K562 (cell line): Measurements from ENCODE around the gene SLC39A7. TPM values are rescaled to one million over a fixed set of nuclear protein-coding genes. Genes with fewer than 3 reads are reported as not detected.
A peak's percentile ranks its signal among the peaks of the same experiment; 100 is the strongest.

ENCODE experiments used
- ARNT ChIP-seq, 2 experiments: fragments of 450-650 bp; IDR thresholded peaks; 2 replicates each; pipeline ENCODE4 v1.6.1; 2016; ENCODE audit warnings: mild to moderate bottlenecking in 1 of 2
- CEBPG ChIP-seq, 3 experiments: fragments of 200-800 bp in 1 of 3; sonication (Bioruptor generic) in 1 of 3; sonication (generic) in 1 of 3; formaldehyde crosslinking in 1 of 3; IDR thresholded peaks in 2 of 3; conservative IDR thresholded peaks in 1 of 3; 2 replicates each; pipeline versions ENCODE4 v1.6.1 to v1.8.0; 2016 to 2022; ENCODE audit warnings: missing compliant biosample characterization in 2 of 3, missing genetic modification characterization in 2 of 3, mild to moderate bottlenecking in 1 of 3, missing genetic modification reagents in 1 of 3
- CHD1 ChIP-seq: fragments of 200-600 bp; sonication (generic); IDR thresholded peaks from one replicate; pipeline ENCODE4 v1.6.1; 2012; ENCODE audit warnings: mild to moderate bottlenecking, moderate library complexity, low read length, inconsistent platforms
- EHMT2 ChIP-seq: fragments of 450-650 bp; IDR thresholded peaks from 2 replicates; pipeline ENCODE4 v1.6.1; 2018; ENCODE audit warnings: antibody characterized with exemption
- HLTF ChIP-seq: fragments of 450-650 bp; IDR thresholded peaks from 2 replicates; pipeline ENCODE4 v1.6.1; 2016
- MECOM ChIP-seq: fragments of 250-450 bp; sonication (Bioruptor Pico); IDR thresholded peaks from 2 replicates; pipeline ENCODE4 v1.8.0; 2022; ENCODE audit warnings: inconsistent platforms
- MED1 ChIP-seq: sonication (generic); formaldehyde crosslinking; IDR thresholded peaks from 2 replicates; pipeline ENCODE4 v1.8.1; 2023; ENCODE audit warnings: missing genetic modification reagents, borderline replicate concordance
- MGA ChIP-seq: fragments of 450-650 bp; IDR thresholded peaks from 2 replicates; pipeline ENCODE4 v1.6.1; 2016; ENCODE audit warnings: mild to moderate bottlenecking, moderate library complexity
- MIER1 ChIP-seq: fragments of 450-650 bp; IDR thresholded peaks from 2 replicates; pipeline ENCODE4 v1.6.1; 2016; ENCODE audit warnings: antibody characterized with exemption, mild to moderate bottlenecking, low read depth
- NR2C2 ChIP-seq, 2 experiments: fragments of 200-800 bp in 1 of 2; sonication (Bioruptor generic) in 1 of 2; sonication (generic) in 1 of 2; formaldehyde crosslinking in 1 of 2; IDR thresholded peaks; 2 replicates each; pipeline versions ENCODE4 v1.6.1 to v1.8.0; 2016 to 2022; ENCODE audit warnings: mild to moderate bottlenecking in 1 of 2, missing compliant biosample characterization in 1 of 2, missing genetic modification characterization in 1 of 2, missing genetic modification reagents in 1 of 2
- POLR2AphosphoS5 ChIP-seq: IDR thresholded peaks from 2 replicates; pipeline ENCODE4 v1.6.1; 2011; ENCODE audit warnings: mild to moderate bottlenecking, low read depth, low read length, moderate library complexity; ENCODE audit not compliant: control insufficient read depth, insufficient read depth
- POLR3G ChIP-seq: IDR thresholded peaks from 2 replicates; pipeline ENCODE4 v1.6.1; 2011; ENCODE audit not compliant: insufficient read length, insufficient replicate concordance; ENCODE audit errors: extremely low read depth
- RAD51 ChIP-seq: fragments of 450-650 bp; IDR thresholded peaks from 2 replicates; pipeline ENCODE4 v1.7.1; 2016; ENCODE audit warnings: low read depth, mild to moderate bottlenecking, borderline replicate concordance
- ZBTB7A ChIP-seq: IDR thresholded peaks from 2 replicates; pipeline ENCODE4 v1.6.1; 2011; ENCODE audit warnings: low read depth, mild to moderate bottlenecking, low read length, moderate library complexity, borderline replicate concordance; ENCODE audit not compliant: control insufficient read depth
- polyA plus RNA-seq, 8 experiments: library from polyadenylated mRNA; depleted of rRNA in 4 of 8; stranded (reverse) in 5 of 8; unstranded in 3 of 8; fragments of >200 nt; fragmentation: Nextera tagmentation in 2 of 8; fragmentation: Illumina TruSeq in 1 of 8; extraction: Ambion mirVana in 2 of 8; extraction: Trizol in 1 of 8; gene quantifications; 2 replicates each; pipeline versions ENCODE4 v1.2.1 to v1.2.3, GENCODE V29; 2011 to 2014; ENCODE audit warnings: inconsistent platforms in 1 of 8, missing spikeins in 1 of 8
- total RNA-seq, 7 experiments: library from RNA; depleted of rRNA in 6 of 7; stranded (reverse); fragments of >200 nt in 6 of 7; fragmentation: Illumina TruSeq in 2 of 7; extraction: Trizol in 2 of 7; gene quantifications; 2 replicates each; pipeline versions ENCODE4 v1.2.1 to v1.2.3, GENCODE V29; 2011 to 2021; ENCODE audit warnings: low replicate concordance in 1 of 7

SLC39A7 gene
- total and polyA plus RNA-seq, 9 of the 15 experiments (the other 6 are each of a cell fraction or from before 2014, with no cell fraction given): 21.7 to 169 (median 121) TPM

- 0 out of 2 replicates have a peak, but pooled peaks have one; percentile 9 for TF ChIP-seq EHMT2
- TF ChIP-seq MED1 (CRISPR knock-in tag): no peak
- TF ChIP-seq CEBPG (CRISPR knock-in tag; IDR thresholded peaks at IDR 0.05): 0 out of 2 replicates have a peak, but pooled peaks have one; percentile 24
- TF ChIP-seq CEBPG (tag; conservative IDR thresholded peaks at IDR 0.05 in 1 of 2, IDR thresholded peaks at IDR 0.05 in 1 of 2): no peak; a peak in 1 of 4 replicates
- TF ChIP-seq MGA: peak; percentile 32; the same call in 1 of the 2 replicates
- no peak for TF ChIP-seq POLR3G
- TF ChIP-seq MIER1: 0 out of 2 replicates have a peak, but pooled peaks have one; percentile 40
- TF ChIP-seq MECOM (CRISPR knock-in tag): no peak
- no peak for TF ChIP-seq ARNT (IDR thresholded peaks at IDR 0.05)
- no peak for TF ChIP-seq CHD1
- TF ChIP-seq NR2C2 (CRISPR knock-in tag; IDR thresholded peaks at IDR 0.05): no peak
- peak; percentile 29; the same call in 1 of the 2 replicates for TF ChIP-seq NR2C2 (tag; IDR thresholded peaks at IDR 0.05)
- no peak for TF ChIP-seq HLTF
- TF ChIP-seq RAD51: no peak
- peak; percentile 32; the same call in 1 of the 2 replicates for TF ChIP-seq POLR2AphosphoS5
- TF ChIP-seq ZBTB7A: peak; percentile 49; the same call in 1 of the 2 replicates
These were observed 4.7 kb downstream of the SLC39A7 start (continued) for GRCh38 chr6:33205191-33206026.
